GM19452 (cell line): ENCODE data around the gene TTLL11.
"Not testable (repeated sequence)": the region's sequence is repeated elsewhere in the genome, so short reads cannot be mapped to it uniquely, and the experiment has no call there.

ENCODE experiments used
- ATAC-seq: cut with Tn5 transposase; IDR thresholded peaks from one replicate; pipeline ENCODE4 v1.9.1; 2021; ENCODE audit not compliant: unreplicated experiment

TTLL11 gene

GRCh38 chr9:122125509-122126330, 32.6 kb upstream of the TTLL11 start:
- ATAC-seq, result no peak

- peak; percentile 78 for ATAC-seq
Measured at GRCh38 chr9:122125158-122125508, 32.0 kb upstream of the TTLL11 start.

GRCh38 chr9:122124528-122124927, 31.4 kb upstream of the TTLL11 start:
- no peak for ATAC-seq

- ATAC-seq, result no peak
Measured at GRCh38 chr9:122124048-122124447, 30.9 kb upstream of the TTLL11 start.

GRCh38 chr9:122122903-122123632, 30.0 kb upstream of the TTLL11 start:
- ATAC-seq, result no peak

- no peak for ATAC-seq
Measured at GRCh38 chr9:122122468-122122867, 29.4 kb upstream of the TTLL11 start.

- ATAC-seq, result no peak
Measured at GRCh38 chr9:122121931-122122330, 28.8 kb upstream of the TTLL11 start.

GRCh38 chr9:122121391-122121790, 28.3 kb upstream of the TTLL11 start:
- no peak for ATAC-seq

- ATAC-seq, result no peak
Measured at GRCh38 chr9:122120316-122121071, 27.4 kb upstream of the TTLL11 start.

GRCh38 chr9:122119721-122120120, 26.6 kb upstream of the TTLL11 start:
- no peak for ATAC-seq

- ATAC-seq, result no peak
Measured at GRCh38 chr9:122119166-122119521, 26.0 kb upstream of the TTLL11 start.

GRCh38 chr9:122118343-122119165, 25.4 kb upstream of the TTLL11 start:
- ATAC-seq, result no peak

GRCh38 chr9:122117241-122117640, 24.1 kb upstream of the TTLL11 start:
- not testable (repeated sequence) for ATAC-seq

GRCh38 chr9:122116448-122117173, 23.5 kb upstream of the TTLL11 start:
- ATAC-seq, result no peak

GRCh38 chr9:122116040-122116439, 22.9 kb upstream of the TTLL11 start:
- no peak for ATAC-seq

- no peak for ATAC-seq
Measured at GRCh38 chr9:122115176-122116035, 22.3 kb upstream of the TTLL11 start.

- no peak for ATAC-seq
Measured at GRCh38 chr9:122113574-122113973, 20.5 kb upstream of the TTLL11 start.

GRCh38 chr9:122112238-122112637, 19.1 kb upstream of the TTLL11 start:
- no peak for ATAC-seq

GRCh38 chr9:122111413-122112085, 18.4 kb upstream of the TTLL11 start:
- no peak for ATAC-seq
